GM12873 (cell line): Measurements from ENCODE around the gene FLNB.

Source experiments
- TF ChIP-seq, protein P1 (sequence below): IDR thresholded peaks from 2 replicates; pipeline ENCODE4 v1.5.1; 2012; ENCODE audit warnings: low read depth, mild to moderate bottlenecking, moderate library complexity, low read length, control low read depth; ENCODE audit not compliant: insufficient read depth; ENCODE audit errors: missing control alignments

Gene FLNB

DNA sequence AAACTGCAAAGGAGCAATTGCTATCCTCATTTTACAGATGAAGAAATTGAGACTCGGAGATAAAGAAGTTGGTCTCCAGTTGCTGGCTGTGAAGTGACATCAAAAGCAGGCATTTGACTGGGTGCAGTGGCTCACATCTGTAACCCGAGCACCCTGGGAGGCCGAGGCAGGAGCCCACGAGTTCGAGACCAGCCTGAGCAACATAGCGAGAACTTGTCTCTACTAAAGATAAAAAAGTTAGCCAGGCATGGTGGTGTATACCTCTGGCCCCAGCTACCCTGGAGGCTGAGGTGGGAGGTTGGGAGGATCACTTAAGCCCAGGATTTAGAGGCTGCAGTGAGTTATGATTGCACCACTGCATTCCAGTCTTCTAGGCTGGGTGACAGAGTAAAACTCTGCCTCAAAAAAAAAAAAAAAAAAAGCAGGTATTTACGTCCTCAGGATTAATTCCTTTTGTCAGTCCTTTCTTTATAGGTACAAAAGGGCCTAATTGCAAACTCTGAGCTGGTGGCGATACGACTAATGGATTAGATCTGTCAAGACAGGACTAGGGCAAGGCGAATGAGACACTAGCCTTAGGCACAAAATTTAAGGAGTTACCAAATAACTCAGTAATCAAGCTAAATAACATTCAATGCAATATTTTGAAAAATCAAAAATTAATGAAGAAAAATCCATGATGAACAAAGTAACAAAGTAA is 208.4 kb downstream of the FLNB start:
- TF ChIP-seq, protein P1, sequence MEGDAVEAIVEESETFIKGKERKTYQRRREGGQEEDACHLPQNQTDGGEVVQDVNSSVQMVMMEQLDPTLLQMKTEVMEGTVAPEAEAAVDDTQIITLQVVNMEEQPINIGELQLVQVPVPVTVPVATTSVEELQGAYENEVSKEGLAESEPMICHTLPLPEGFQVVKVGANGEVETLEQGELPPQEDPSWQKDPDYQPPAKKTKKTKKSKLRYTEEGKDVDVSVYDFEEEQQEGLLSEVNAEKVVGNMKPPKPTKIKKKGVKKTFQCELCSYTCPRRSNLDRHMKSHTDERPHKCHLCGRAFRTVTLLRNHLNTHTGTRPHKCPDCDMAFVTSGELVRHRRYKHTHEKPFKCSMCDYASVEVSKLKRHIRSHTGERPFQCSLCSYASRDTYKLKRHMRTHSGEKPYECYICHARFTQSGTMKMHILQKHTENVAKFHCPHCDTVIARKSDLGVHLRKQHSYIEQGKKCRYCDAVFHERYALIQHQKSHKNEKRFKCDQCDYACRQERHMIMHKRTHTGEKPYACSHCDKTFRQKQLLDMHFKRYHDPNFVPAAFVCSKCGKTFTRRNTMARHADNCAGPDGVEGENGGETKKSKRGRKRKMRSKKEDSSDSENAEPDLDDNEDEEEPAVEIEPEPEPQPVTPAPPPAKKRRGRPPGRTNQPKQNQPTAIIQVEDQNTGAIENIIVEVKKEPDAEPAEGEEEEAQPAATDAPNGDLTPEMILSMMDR: no peak

DNA sequence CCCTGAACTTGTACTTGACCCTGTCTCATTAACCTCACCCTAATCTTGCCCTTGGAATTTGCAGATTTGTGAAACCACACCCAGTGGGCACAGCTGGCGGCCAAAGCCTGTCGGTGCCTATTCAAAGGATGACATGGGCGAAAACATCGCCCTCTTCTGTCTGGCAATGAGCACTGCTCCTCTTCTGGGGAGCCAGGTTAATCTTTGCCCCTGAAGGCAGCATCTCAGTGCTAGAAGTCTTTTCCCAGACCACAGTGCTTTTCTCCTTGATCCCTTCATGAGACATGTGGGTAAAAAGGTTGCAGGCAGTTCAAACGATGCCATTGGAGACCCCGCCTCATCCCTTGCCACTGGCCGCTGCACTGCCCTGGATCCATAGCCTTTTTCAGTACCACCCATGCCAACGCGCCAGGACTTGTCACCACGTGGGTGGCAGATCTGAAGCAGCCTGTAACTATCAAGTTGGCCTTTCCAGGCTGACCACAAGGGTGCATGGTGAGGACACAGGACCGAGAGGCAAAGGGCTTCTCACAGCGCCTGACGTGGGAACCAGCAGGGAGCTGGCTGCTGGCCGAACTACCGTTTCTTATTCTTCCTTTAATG is 209.1 kb downstream of the FLNB start:
- TF ChIP-seq, protein P1: peak; percentile 90

DNA sequence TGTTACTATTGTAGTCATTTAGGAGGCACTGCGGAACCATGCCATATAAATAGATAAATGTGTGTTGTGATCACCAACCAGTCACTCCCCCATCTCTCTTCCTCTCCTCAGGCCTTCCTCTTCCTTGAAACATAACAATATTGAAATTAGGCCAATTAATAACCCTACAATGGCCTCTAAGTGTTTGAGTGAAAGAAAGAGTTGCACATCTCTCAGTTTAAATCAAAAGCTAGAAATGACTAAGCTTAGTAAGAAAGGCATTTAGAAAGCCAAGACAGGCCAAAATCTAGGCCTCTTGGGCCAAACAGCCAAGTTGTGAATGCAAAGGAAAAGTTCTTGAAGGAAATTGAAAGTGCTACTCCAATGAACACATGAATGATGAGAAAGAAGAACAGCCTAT is 210.7 kb downstream of the FLNB start:
- TF ChIP-seq, protein P1: no peak
